Stimulated activated naive CD8-positive, alpha-beta T cell treated with anti-CD3 and anti-CD28 coated beads, Interleukin-15, Interleukin-2, amounts not matched to agents 100 ng/mL and 50 ng/mL, for 24 hours (primary cell): ENCODE data around the gene COL1A1.

Source experiments
- H3K27ac Mint-ChIP-seq: one replicate; pipeline ENCODE4 v1.8.0; 2021; ENCODE audit warnings: mild to moderate bottlenecking, mixed read lengths
- H3K27me3 Mint-ChIP-seq: one replicate; pipeline ENCODE4 v1.8.0; 2021; ENCODE audit warnings: mixed read lengths
- H3K36me3 Mint-ChIP-seq: one replicate; pipeline ENCODE4 v1.8.0; 2021; ENCODE audit warnings: low read depth, mixed read lengths
- H3K4me1 Mint-ChIP-seq: one replicate; pipeline ENCODE4 v1.8.0; 2021; ENCODE audit warnings: low read depth, mixed read lengths
- H3K4me3 Mint-ChIP-seq: one replicate; pipeline ENCODE4 v1.8.0; 2021; ENCODE audit warnings: mild to moderate bottlenecking, mixed read lengths
- H3K9me3 Mint-ChIP-seq: one replicate; pipeline ENCODE4 v1.8.0; 2021; ENCODE audit warnings: mixed read lengths

COL1A1 gene

DNA sequence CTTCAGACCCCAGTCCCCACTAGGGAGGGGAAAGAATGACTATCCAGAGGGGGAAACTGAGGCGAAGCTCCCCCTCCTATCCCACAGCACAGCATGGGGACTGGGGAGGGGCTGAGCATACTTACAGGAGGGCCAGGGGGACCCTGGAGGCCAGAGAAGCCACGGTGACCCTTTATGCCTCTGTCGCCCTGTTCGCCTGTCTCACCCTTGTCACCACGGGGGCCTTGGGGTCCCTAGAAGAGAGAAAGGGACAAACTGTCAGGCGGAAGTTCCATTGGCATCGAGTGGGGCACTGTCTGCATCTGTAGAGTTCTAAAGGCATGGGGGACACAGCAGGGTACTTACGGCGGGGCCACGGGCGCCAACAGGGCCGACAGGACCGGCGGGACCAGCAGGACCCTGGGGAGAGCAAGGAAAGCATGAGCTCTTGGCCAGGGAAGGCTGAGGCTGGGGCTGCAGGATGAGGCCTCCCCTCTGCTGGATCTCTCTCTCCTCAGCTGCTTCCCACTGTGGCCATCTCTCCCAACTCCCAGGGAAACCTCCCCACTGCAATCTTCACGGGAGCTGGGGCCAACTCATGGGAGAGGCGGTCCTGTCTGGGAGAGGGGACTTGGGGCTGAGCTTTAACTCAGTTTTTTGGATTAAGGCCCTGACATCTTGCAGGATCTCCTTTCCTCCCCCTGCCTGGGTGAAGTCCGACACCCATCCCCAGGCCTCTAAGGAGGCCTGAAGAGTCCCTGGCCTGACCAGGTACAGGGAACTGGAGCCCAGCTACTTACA is 13.5 kb downstream of the COL1A1 start:
- no peaks in the 10 kb centered on the region for H3K36me3 Mint-ChIP-seq
- H3K9me3 Mint-ChIP-seq, result no peaks in the 10 kb centered on the region
- no peak overlapping the region for H3K4me3 Mint-ChIP-seq
- no peaks in the 10 kb centered on the region for H3K27me3 Mint-ChIP-seq
- peaks cover 20% of the 10 kb centered on the region for H3K4me1 Mint-ChIP-seq
- H3K27ac Mint-ChIP-seq, result no peak overlapping the region

DNA sequence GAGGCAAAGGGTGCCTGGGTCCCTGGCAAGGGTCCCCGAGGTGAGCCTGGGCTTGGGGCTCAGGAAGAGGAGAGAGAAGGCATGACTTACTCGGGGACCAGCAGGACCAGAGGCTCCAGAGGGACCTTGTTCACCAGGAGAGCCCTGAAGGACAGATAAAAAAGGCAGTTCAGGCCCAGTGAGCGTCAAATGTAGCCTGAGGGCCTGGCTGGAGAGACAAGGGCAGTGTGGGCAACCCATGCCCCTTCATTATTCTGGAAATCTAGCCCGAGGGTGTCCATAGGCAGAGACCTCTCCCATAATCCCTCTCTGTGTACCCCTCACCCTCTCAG is 14.1 kb downstream of the COL1A1 start:
- H3K4me3 Mint-ChIP-seq, result no peak overlapping the region
- H3K9me3 Mint-ChIP-seq, result no peaks in the 10 kb centered on the region
- H3K27me3 Mint-ChIP-seq, result no peaks in the 10 kb centered on the region
- H3K4me1 Mint-ChIP-seq, result peaks cover 15% of the 10 kb centered on the region
- H3K27ac Mint-ChIP-seq, result no peak overlapping the region
- no peaks in the 10 kb centered on the region for H3K36me3 Mint-ChIP-seq

DNA sequence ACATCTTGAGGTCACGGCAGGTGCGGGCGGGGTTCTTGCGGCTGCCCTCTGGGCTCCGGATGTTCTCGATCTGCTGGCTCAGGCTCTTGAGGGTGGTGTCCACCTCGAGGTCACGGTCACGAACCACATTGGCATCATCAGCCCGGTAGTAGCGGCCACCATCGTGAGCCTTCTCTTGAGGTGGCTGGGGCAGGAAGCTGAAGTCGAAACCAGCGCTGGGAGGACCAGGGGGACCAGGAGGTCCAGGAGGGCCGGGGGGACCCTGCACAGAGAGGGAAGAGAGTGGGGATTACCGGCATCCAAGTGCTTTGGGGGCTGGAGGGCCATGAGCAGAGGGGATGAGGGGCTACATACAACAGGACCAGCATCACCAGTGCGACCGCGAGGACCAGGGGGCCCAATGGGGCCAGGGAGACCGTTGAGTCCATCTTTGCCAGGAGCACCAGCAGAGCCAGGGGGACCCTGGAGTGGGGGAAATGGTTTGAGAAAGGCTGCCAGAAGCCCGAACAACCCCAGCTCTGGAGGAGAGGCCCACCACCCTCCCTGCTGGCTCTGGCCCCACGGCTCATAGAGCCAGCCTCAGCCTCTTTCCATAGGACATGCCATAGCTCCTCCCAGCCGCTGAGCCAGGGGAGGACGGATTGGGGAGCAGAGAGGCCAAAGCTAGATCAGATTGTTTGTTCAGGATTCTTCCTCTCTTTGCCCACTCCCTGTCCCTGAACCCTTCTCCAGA is 14.6 kb downstream of the COL1A1 start:
- Mint-ChIP-seq H3K36me3 (no peaks in the 10 kb centered on the region), H3K27ac (no peak overlapping the region), H3K4me3 (no peak overlapping the region), H3K9me3 (no peaks in the 10 kb centered on the region), H3K27me3 (no peaks in the 10 kb centered on the region), H3K4me1 (peaks cover 15% of the 10 kb centered on the region)

DNA sequence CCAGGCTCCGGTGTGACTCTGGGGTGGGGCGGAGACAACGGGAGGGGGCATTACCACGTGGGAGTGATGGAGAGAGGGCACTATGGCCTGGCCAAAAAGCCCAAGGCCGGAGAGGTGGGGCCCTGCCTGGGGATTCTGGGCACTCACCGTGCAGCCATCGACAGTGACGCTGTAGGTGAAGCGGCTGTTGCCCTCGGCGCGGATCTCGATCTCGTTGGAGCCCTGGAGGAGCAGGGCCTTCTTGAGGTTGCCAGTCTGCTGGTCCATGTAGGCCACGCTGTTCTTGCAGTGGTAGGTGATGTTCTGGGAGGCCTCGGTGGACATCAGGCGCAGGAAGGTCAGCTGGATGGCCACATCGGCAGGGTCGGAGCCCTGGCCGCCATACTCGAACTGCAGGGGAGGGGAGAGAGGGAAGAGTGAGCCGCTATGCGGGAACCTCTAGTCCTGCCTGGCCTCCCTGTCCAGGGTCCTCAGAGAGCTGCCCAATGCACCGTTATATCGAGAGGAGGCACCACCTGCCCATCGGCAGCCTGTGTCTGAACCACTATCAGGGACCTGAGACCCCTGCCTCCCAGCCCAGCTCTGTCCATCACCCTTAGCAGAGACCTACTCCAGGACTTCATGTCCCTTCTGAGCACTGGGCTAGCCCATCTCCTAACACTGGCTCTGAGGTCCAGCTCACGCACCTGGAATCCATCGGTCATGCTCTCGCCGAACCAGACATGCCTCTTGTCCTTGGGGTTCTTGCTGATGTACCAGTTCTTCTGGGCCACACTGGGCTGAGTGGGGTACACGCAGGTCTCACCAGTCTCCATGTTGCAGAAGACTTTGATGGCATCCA is 15.6 kb downstream of the COL1A1 start:
- Mint-ChIP-seq H3K9me3 (no peaks in the 10 kb centered on the region), H3K27ac (no peak overlapping the region), H3K4me1 (peaks cover 15% of the 10 kb centered on the region), H3K27me3 (no peaks in the 10 kb centered on the region), H3K4me3 (no peak overlapping the region), H3K36me3 (no peaks in the 10 kb centered on the region)

DNA sequence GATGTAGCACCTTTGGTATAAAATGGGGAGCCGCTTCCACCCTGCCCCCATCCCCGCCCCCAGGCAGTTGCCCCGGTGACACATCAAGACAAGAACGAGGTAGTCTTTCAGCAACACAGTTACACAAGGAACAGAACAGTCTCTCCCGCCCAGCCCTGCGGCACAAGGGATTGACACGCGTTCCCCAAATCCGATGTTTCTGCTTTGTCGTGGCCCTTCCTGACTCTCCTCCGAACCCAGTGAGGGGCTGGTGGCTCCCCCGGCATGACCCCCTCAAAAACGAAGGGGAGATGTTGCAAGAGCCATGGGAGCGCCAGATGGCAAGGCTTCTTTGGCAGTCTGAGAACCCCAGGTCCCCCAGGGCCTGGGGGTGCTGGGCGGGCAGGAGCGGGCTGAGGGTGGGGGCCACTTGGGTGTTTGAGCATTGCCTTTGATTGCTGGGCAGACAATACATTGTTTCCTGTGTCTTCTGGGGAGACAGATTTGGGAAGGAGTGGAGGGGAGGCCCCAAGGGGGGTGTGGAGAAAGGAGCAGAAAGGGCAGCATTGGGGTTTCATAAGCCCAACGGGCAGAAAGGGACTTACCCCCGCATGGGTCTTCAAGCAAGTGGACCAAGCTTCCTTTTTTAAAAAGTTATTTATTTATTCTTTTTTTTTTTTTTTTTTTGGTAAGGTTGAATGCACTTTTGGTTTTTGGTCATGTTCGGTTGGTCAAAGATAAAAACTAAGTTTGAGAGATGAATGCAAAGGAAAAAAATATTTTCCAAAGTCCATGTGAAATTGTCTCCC is 16.6 kb downstream of the COL1A1 start:
- no peaks in the 10 kb centered on the region for H3K36me3 Mint-ChIP-seq

DNA sequence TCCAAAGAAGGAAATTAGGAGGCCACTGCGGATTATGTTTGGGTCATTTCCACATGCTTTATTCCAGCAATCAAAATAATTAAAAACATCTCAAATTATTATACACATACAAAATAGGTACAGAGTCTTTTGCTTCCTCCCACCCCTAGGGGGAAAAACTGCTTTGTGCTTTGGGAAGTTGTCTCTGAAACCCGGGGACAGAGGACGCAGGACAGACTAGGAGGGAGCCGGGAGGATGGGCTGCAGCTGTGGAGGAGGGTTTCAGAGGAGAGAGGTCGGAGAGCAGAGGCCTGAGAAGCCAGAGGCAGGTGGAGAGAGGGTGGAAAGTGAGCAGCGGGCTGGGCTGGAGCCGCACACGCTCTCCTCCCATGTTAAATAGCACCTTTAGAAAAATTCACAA is 17.4 kb downstream of the COL1A1 start:
- no peaks in the 10 kb centered on the region for H3K9me3 Mint-ChIP-seq
- no peaks in the 10 kb centered on the region for H3K27me3 Mint-ChIP-seq
- no peak overlapping the region for H3K27ac Mint-ChIP-seq
- peaks cover 15% of the 10 kb centered on the region for H3K4me1 Mint-ChIP-seq
- no peaks in the 10 kb centered on the region for H3K36me3 Mint-ChIP-seq
- peak overlapping the region; percentile 30 for H3K4me3 Mint-ChIP-seq

More for the DNA sequence above, 16.6 kb downstream of the COL1A1 start:
- Mint-ChIP-seq H3K27me3 (no peaks in the 10 kb centered on the region), H3K27ac (no peak overlapping the region), H3K4me1 (peaks cover 15% of the 10 kb centered on the region), H3K4me3 (no peak overlapping the region), H3K9me3 (no peaks in the 10 kb centered on the region)

DNA sequence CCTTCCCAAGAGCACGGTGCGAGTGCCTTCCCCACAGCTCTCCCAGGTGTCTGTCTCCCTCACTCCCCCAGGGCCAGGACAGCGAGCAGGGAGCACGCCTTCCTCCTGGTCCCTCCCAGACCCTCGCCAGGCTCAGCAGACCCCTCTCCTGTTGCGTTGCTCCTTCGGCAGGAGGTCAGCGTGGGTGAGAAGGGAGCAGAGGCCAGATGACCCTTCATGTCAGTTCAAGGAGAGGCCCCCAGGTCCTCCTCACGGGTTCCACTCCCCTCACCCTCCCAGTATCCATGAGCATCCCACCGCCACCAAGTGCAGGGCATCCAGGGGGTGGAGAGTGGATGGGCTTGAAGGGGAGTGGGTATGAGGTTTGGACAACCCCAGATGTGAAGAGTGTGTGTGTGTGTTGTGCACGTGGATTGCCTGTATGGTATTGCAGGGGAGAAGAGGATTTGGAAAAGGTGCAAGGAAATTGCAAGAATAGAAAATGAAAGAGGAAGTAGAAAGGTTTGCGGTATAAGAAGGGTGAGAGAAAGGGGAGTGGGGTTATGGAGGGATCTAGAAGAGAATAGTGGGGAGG is 17.9 kb downstream of the COL1A1 start:
- Mint-ChIP-seq H3K4me1 (peaks cover 15% of the 10 kb centered on the region), H3K27me3 (no peaks in the 10 kb centered on the region), H3K27ac (peak overlapping the region; percentile 54), H3K4me3 (peak overlapping the region; percentile 30), H3K36me3 (no peaks in the 10 kb centered on the region), H3K9me3 (no peaks in the 10 kb centered on the region)

DNA sequence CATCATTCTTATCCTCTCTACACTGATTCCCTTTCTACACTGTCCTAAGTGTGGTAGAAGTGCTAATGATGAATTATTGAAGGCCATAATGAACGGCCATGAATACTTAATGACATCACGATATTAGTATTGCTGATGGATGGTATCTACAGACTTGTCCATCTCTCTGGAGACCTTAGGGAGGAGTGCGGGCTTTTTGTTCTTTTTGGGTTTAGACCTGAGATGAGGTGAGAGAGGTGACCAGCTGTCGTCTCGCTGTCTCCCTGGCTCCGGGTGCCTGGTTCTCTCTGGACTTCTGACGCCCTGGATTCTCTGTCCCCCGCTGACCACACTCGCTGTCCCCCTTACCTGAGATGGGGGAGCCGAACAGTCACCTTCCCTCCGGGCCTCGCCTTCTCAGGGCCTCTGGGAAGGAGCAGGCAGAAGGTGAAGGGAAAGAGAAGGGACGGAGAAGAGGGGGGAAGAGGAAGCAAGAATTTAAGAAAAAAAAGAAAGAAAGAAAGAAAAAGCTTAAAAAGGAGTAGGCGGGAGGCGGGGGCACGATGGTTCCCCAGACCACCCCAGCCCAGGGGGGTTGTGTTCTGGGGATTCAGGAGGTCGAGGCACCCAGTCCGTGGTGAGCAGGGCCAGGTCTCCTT is 18.5 kb downstream of the COL1A1 start:
- Mint-ChIP-seq H3K27me3 (no peaks in the 10 kb centered on the region), H3K4me3 (no peak overlapping the region), H3K9me3 (no peaks in the 10 kb centered on the region)

DNA sequence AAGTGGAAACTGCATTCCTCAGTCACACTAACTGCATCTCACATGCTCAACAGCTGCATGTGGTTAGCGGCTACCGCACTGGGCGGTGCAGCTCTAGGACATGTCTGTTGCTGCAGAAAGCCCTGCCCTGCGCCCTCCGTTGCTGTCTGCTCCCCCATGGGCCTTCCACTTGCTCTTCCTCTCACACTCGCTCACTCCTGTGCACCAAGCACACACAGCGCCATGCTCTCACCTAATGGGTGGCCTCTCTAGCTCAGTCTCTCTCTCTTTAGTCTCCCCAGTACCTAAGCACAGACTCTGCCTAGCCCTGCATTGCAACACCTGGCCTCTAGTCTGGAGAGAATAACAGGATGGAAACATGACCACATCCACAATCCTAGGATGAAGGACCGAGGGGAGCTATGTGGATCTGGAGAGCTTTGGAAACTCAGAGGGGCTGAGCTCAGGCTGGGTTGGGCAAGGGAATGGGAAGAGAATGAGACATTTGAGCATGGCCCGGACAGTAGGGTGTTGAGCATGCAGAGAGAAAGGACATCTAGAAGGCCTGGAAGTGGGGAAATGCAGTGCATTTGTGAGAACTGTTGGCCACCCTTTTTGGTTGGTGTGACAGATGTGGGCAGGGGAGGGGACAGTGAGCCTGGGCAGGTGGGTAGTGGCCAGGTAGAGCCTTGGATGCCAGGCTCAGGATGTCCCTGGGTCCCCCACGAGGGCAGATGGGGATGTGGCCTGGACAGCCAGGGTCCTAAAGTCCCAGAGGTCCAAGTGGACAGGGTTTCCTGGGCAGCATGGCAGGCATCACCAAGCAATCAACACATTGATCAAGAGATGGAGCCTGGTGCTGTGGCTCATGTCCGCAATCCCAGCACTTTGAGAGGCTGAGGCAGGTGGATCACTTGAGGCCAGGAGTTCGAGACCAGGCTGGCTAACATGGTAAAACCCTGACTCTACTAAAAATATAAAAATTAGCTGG is 19.6 kb downstream of the COL1A1 start:
- peaks cover 22% of the 10 kb centered on the region for H3K4me1 Mint-ChIP-seq
- H3K4me3 Mint-ChIP-seq, result no peak overlapping the region
- H3K27ac Mint-ChIP-seq, result no peak overlapping the region
- H3K27me3 Mint-ChIP-seq, result no peaks in the 10 kb centered on the region
- no peaks in the 10 kb centered on the region for H3K36me3 Mint-ChIP-seq
- H3K9me3 Mint-ChIP-seq, result no peaks in the 10 kb centered on the region

More for the DNA sequence above, 18.5 kb downstream of the COL1A1 start:
- Mint-ChIP-seq H3K4me1 (peaks cover 21% of the 10 kb centered on the region), H3K36me3 (no peaks in the 10 kb centered on the region), H3K27ac (no peak overlapping the region)

DNA sequence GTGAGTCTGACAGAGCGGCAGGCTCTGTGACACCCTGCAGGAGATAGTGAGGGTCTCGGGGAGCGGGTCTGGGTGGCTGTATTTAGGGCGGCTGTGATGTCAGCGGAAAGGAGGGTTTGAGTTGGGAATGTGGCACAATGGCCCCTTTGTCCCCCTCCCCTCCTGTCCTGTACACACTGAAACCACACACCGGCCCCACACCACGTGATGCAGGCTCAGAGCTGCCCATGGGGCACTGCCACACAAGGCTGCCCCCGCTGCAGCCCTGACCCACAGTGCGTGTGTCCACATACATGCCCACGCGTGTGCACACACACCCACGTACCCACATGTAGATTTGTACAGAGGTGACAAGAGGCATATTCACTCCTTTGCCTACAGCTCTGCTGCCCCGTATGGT is 20.3 kb downstream of the COL1A1 start:
- Mint-ChIP-seq H3K27ac (no peak overlapping the region), H3K4me3 (no peak overlapping the region), H3K36me3 (no peaks in the 10 kb centered on the region), H3K4me1 (peaks cover 22% of the 10 kb centered on the region), H3K27me3 (no peaks in the 10 kb centered on the region), H3K9me3 (no peaks in the 10 kb centered on the region)

DNA sequence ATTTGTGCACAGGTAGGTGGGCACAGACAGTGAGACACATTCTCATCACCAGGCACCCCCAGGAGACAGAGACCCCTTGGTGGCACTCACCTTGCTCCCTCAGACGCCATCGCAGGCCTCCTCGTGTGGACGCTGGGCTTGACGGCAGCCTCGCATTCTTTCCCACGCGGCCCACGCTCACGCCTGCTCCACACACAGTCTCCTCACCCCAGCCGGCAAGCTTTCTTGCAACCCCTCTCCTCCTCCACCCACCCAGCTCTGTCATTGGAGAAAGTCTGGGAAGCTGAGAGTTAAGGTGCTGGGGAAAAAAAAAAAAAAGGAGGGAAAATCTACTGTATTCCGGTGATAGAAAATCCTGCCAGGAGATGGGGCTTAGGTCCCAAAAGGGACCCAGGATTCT is 20.8 kb downstream of the COL1A1 start:
- Mint-ChIP-seq H3K9me3 (no peaks in the 10 kb centered on the region), H3K4me3 (no peak overlapping the region), H3K4me1 (peaks cover 22% of the 10 kb centered on the region), H3K27ac (no peak overlapping the region), H3K27me3 (no peaks in the 10 kb centered on the region), H3K36me3 (no peaks in the 10 kb centered on the region)

DNA sequence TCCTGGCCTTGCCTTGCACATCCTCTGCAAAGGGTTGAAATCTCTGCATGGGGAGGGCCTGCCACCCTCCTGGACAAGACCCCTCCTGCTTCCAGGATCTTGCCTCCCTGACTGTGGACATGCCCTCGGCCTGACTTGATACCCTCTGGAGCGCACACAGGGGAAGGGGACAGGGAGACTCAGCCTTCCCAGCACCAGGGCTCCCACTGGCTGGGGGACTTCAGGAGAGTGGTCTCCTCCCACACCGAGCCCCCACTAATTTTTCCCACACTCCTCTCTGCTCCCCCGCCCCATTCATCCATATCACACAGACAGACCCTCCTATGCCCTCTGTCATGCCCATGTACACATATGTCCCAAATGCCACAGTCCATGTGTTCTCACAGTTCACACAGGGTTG is 21.3 kb downstream of the COL1A1 start:
- Mint-ChIP-seq H3K27me3 (no peaks in the 10 kb centered on the region), H3K4me1 (peaks cover 22% of the 10 kb centered on the region), H3K36me3 (no peaks in the 10 kb centered on the region), H3K4me3 (no peak overlapping the region), H3K27ac (no peak overlapping the region), H3K9me3 (no peaks in the 10 kb centered on the region)
